Neutrophil (primary cell): Measurements from ENCODE around the gene C1orf21.

Experiments used
- H3K27ac ChIP-seq: fragments of 200-600 bp; sonication (generic); 2 replicates; pipeline ENCODE4 v1.5.1; 2016; ENCODE audit warnings: mild to moderate bottlenecking, moderate library complexity
- H3K27me3 ChIP-seq: fragments of 200-600 bp; sonication (generic); 2 replicates; pipeline ENCODE4 v1.6.0; 2016; ENCODE audit warnings: mild to moderate bottlenecking
- H3K36me3 ChIP-seq: fragments of 200-600 bp; sonication (generic); 2 replicates; pipeline ENCODE4 v1.5.1; 2017
- H3K4me1 ChIP-seq, 2 experiments: fragments of 200-600 bp in 1 of 2; sonication (generic) in 1 of 2; 1 replicate in 1 of 2; 2 replicates in 1 of 2; pipeline versions ENCODE4 v1.5.1 to v1.6.1; 2013 to 2016; ENCODE audit warnings: low read depth in 1 of 2, low read length in 1 of 2, mild to moderate bottlenecking in 1 of 2, moderate library complexity in 1 of 2; ENCODE audit not compliant: control insufficient read depth in 1 of 2, insufficient read depth in 1 of 2
- H3K4me3 ChIP-seq, 2 experiments: fragments of 200-600 bp in 1 of 2; sonication (generic) in 1 of 2; 1 replicate in 1 of 2; 2 replicates in 1 of 2; pipeline ENCODE4 v1.5.1; 2013 to 2016; ENCODE audit warnings: low read depth in 1 of 2, low read length in 1 of 2, mild to moderate bottlenecking in 1 of 2, moderate library complexity in 1 of 2
- H3K9me3 ChIP-seq: fragments of 200-600 bp; sonication (generic); 2 replicates; pipeline ENCODE4 v1.5.1; 2016
- TF ChIP-seq, protein P1 (sequence below): fragments of 200-600 bp; sonication (generic); IDR thresholded peaks from 2 replicates; pipeline ENCODE4 v1.5.1; 2016; ENCODE audit warnings: antibody characterized with exemption

C1orf21 gene

DNA sequence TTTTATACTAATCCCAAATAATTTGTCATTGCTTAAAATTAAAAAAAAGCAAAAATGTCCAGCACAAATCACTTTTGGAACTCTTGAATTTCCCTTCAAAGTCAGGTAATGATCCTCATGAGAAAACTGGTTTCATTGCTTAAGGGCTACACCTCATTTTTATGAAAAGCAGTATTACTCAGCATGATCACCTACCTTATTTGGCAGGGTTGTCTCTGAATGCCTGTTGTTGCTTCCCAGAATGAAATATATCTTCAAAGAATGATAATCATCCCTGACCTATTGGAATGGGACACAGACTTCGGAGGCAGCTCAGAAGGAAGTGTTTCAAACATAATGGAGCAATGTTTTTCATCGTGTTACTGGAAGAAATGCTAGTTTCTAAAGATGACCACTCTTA is 29.7 kb downstream of the C1orf21 start:
- H3K27ac ChIP-seq: no peak overlapping the region

DNA sequence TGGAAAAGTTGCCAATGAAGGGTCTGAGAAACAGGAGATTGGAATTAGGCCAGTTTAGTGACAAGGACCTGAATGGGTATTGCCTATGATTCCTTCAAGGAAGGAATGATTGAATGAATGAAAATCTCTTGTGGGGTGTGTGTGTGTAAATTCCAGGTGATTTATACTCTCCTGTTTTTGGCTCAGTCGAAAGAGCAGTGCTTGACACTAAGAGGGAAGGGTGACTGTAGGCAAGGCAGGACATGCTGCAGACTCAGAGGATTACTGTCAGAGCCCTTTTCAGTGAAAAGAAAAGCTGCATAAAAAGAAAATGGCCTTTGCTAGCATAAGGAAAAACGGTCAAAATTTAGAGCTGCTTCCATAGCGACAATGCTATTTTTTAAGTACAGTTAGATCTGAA is 30.1 kb downstream of the C1orf21 start:
- Histone ChIP-seq H3K4me1 (peaks cover 0 to 7% of the 10 kb centered on the region in 2 experiments), H3K36me3 (no peaks in the 10 kb centered on the region), H3K27ac (no peak overlapping the region), H3K27me3 (no peaks in the 10 kb centered on the region), H3K4me3 (no peak overlapping the region), H3K9me3 (no peaks in the 10 kb centered on the region)
- TF ChIP-seq, protein P1, sequence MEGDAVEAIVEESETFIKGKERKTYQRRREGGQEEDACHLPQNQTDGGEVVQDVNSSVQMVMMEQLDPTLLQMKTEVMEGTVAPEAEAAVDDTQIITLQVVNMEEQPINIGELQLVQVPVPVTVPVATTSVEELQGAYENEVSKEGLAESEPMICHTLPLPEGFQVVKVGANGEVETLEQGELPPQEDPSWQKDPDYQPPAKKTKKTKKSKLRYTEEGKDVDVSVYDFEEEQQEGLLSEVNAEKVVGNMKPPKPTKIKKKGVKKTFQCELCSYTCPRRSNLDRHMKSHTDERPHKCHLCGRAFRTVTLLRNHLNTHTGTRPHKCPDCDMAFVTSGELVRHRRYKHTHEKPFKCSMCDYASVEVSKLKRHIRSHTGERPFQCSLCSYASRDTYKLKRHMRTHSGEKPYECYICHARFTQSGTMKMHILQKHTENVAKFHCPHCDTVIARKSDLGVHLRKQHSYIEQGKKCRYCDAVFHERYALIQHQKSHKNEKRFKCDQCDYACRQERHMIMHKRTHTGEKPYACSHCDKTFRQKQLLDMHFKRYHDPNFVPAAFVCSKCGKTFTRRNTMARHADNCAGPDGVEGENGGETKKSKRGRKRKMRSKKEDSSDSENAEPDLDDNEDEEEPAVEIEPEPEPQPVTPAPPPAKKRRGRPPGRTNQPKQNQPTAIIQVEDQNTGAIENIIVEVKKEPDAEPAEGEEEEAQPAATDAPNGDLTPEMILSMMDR: no peak

More for the DNA sequence above, 29.7 kb downstream of the C1orf21 start:
- TF ChIP-seq, protein P1: no peak
- Histone ChIP-seq H3K4me1 (peaks cover 0 to 7% of the 10 kb centered on the region in 2 experiments), H3K9me3 (no peaks in the 10 kb centered on the region), H3K4me3 (no peak overlapping the region), H3K27me3 (no peaks in the 10 kb centered on the region), H3K36me3 (no peaks in the 10 kb centered on the region)

DNA sequence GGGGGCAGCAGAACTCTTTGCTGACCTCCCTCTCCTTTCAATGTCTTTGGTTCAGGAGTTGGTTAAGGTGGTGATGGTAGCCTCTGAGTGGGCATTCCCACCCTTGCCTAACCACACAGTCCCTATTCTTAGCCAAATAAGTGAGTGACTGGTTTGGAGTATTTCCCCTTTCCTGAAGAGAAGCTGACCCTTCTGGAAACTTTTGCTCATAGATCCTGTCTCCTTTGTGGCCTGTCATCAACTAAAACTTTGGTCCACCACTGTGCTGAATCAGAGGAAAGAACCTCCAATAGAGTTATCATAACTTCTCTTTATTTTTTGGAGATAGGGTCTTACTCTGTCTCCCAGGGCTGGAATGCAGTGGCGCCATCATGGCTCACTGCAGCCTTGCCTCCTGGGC is 31.1 kb downstream of the C1orf21 start:
- H3K36me3 ChIP-seq: no peaks in the 10 kb centered on the region
- peaks cover 0 to 7% of the 10 kb centered on the region in 2 experiments for H3K4me1 ChIP-seq
- TF ChIP-seq, protein P1: no peak
- H3K27ac ChIP-seq: no peak overlapping the region
- H3K4me3 ChIP-seq: no peak overlapping the region
- H3K9me3 ChIP-seq: no peaks in the 10 kb centered on the region
- H3K27me3 ChIP-seq: no peaks in the 10 kb centered on the region

DNA sequence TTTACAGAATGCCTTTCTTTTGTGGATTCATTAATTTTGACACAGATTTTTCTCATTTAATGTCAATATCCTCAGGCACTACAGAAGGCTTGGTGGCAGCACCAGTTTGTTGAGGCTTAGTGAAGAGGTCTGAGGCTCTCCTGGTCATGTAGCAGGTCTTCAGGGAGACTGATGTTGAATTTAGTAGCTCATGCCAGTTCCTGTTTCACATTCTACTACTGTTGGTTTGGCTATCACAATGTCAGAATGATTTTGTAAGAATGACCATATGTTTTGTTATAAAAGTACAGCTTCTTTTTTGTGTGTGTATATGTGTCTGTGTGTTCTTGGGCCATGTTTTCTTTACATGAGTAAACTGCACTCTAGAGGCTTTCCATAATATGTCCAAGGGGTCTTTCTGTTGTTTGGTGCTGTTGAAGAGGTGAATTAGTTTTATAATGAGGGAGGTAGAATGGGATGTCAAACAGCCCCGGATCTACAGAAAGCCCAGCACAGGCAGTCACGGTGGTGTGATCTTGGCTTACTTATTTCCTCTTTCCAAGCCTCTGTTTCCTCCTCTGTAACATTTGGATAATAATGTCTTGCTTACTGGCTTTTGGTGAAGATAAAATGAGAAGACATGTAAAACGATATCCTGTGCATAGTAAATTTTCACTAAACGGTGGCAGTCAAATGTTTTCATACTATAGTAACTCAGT is 32.0 kb downstream of the C1orf21 start:
- TF ChIP-seq, protein P1: no peak
- H3K4me1 ChIP-seq: peaks cover 0 to 7% of the 10 kb centered on the region in 2 experiments
- no peaks in the 10 kb centered on the region for H3K9me3 ChIP-seq
- H3K4me3 ChIP-seq: no peak overlapping the region
- no peak overlapping the region for H3K27ac ChIP-seq
- no peaks in the 10 kb centered on the region for H3K36me3 ChIP-seq
- no peaks in the 10 kb centered on the region for H3K27me3 ChIP-seq

DNA sequence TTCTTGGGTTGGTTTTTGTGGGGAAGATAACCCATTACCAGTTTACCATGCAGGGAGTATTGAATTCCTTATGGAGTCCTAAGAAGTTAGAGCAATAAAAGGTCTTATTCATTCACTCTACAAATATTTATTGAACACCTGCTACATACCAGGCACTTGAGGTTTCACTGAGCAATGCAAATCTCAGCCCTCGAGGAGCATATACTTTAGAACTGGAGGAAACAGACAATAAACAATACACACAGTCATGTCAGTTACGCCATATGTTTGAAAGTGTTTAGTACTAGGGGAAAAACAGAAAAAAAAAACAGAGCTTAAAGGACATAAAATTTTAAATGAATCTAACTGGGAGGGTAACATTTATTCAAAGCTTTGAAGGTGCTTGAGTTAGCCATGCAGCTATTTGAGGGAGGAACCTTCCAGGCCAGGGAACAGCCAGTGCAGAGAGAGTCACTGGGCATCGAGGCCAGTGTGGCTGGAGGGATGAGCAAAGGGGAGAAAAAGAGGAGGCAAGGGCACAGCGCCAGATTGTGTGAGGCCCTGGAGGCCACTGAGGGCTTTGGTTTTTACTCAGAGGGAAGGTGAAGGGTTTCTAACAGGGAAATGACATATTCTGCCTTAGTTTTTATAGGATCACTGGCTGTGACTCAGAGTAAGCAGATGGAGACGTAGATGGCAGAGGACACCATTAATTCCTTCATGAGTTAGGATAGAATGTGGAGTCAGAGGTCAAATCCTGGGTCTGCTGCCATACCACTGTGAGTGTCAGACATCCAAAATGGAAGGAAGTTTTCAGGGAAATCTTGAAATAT is 32.7 kb downstream of the C1orf21 start:
- Histone ChIP-seq H3K9me3 (no peaks in the 10 kb centered on the region), H3K27ac (no peak overlapping the region), H3K4me3 (no peak overlapping the region), H3K4me1 (peaks cover 0 to 7% of the 10 kb centered on the region in 2 experiments), H3K36me3 (no peaks in the 10 kb centered on the region), H3K27me3 (no peaks in the 10 kb centered on the region)
- TF ChIP-seq, protein P1: no peak
